ENCODE data around the gene ISG15. TPM values are rescaled to one million over a fixed set of nuclear protein-coding genes. Genes with fewer than 3 reads are reported as not detected.

The ISG15 gene
- total RNA-seq, 4 donors from 2014 or later = 36.0 to 70.6 (median 40.8) TPM; not detected in 1

DNA sequence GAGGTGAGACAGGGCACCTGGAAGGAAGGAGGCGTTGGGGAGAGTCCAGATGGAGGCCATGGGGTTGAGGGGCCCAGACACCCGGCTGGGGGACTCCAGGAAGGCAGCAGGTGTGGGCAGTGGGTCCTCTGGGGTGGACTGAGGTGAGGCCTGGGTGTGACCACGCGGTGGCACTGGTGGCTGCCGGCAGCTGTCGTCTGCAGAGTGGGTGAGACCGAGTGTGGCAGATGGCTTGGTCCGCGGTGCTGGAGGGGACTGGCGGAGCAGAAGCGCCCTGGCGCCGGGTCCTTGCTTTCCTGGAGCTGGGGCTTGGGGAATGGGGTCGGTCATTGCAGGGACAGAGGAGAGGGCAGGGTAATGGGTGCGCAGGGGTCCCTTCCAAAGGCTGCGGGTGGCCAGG lies 19.1 kb downstream of the ISG15 start:
- intact Hi-C loops (cut with DNase I; ENCODE audit: low total_unique reads) = no loop called here
- in situ Hi-C loops (cut with MboI; ENCODE audit: low pct_ligation_motif_present in 1 of 4, low pct_unique_long_range_greater_than_20kb in 1 of 4, low sequenced_read_pairs in 3 of 4) = loop anchor here in 1 of 4 donors (10.0 kb wide), 1 partner anchor 82 kb away; the partner anchor contains the start of gene C1orf159
- DNase-seq = peak; percentile 57
- 38 to 42% methylated on average over 9 to 16 of the region's 16 CpGs for WGBS, 2 donors (ENCODE audit: low coverage in 1 of 2)
- H3K4me3 ChIP-seq = peak overlapping the region in 3 of 4 donors; percentile 29 to 49 (median 46)
- no peaks in the 10 kb centered on the region for H3K36me3 ChIP-seq
- no peak overlapping the region for H3K27ac ChIP-seq
- H3K4me1 ChIP-seq = peaks cover 9 to 22% (median 22%) of the 10 kb centered on the region in 4 donors
- H3K9me3 ChIP-seq = no peaks in the 10 kb centered on the region
- H3K27me3 ChIP-seq = peaks cover 29% of the 10 kb centered on the region
- TF ChIP-seq POLR2A (IDR thresholded peaks at IDR 0.05) = no peak
- TF ChIP-seq POLR2AphosphoS5 (IDR thresholded peaks at IDR 0.05) = no peak
- TF ChIP-seq, protein P1, sequence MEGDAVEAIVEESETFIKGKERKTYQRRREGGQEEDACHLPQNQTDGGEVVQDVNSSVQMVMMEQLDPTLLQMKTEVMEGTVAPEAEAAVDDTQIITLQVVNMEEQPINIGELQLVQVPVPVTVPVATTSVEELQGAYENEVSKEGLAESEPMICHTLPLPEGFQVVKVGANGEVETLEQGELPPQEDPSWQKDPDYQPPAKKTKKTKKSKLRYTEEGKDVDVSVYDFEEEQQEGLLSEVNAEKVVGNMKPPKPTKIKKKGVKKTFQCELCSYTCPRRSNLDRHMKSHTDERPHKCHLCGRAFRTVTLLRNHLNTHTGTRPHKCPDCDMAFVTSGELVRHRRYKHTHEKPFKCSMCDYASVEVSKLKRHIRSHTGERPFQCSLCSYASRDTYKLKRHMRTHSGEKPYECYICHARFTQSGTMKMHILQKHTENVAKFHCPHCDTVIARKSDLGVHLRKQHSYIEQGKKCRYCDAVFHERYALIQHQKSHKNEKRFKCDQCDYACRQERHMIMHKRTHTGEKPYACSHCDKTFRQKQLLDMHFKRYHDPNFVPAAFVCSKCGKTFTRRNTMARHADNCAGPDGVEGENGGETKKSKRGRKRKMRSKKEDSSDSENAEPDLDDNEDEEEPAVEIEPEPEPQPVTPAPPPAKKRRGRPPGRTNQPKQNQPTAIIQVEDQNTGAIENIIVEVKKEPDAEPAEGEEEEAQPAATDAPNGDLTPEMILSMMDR (IDR thresholded peaks at IDR 0.05) = no peak
- TF ChIP-seq EP300 (IDR thresholded peaks at IDR 0.05; ENCODE audit: low read depth) = no peak

DNA sequence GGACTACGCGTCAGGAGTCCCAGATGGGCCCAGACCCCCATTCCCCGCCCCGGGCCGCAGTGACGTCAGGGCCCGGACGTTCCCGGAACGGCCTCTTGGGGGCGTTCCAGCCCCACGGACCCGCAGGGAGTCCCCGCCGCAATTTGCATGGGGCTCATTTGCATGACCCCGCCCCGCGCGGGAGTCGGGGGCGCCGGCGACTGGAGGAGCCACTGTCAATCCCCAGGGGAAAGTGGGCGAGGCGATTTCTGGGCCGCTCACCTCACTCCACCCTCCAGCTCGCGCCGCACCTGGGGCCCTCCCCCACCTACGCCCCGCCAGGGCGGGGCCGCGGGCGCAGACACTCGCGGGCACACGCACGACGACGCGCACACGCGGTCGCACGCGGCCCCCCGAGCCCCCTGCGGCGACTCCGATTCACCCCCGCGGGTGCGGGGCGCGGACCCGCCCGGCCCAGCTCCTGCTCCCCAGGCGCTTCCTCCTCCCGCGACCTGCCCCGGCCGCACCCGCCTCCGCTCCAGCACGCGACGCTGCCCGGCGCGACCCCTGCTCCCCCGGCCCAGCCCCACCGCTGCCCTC lies 19.8 kb downstream of the ISG15 start:
- H3K4me1 ChIP-seq = peaks cover 9 to 22% (median 22%) of the 10 kb centered on the region in 4 donors
- no peaks in the 10 kb centered on the region for H3K36me3 ChIP-seq
- peak overlapping the region in 1 of 4 donors; percentile 39 for H3K27ac ChIP-seq
- no peaks in the 10 kb centered on the region for H3K9me3 ChIP-seq
- peaks cover 34% of the 10 kb centered on the region for H3K27me3 ChIP-seq
- DNase-seq = peak; percentile 92
- peak overlapping the region; percentile 4 to 49 (median 38) for H3K4me3 ChIP-seq
- intact Hi-C loops (cut with DNase I; ENCODE audit: low total_unique reads) (no loop called here), in situ Hi-C loops (cut with MboI; ENCODE audit: low pct_ligation_motif_present in 1 of 4, low pct_unique_long_range_greater_than_20kb in 1 of 4, low sequenced_read_pairs in 3 of 4) (loop anchor here in 1 of 4 donors (10.0 kb wide), 1 partner anchor 82 kb away; the partner anchor contains the start of gene C1orf159)
- 7% methylated on average over 36 of the region's 73 CpGs; no CpG with 5 or more reads in 1 of the 2 donors for WGBS, 2 donors (ENCODE audit: low coverage in 1 of 2)
- no peak for TF ChIP-seq POLR2A (IDR thresholded peaks at IDR 0.05)
- TF ChIP-seq, protein P1 (IDR thresholded peaks at IDR 0.05) = peak; percentile 65 to 84 (median 72)

DNA sequence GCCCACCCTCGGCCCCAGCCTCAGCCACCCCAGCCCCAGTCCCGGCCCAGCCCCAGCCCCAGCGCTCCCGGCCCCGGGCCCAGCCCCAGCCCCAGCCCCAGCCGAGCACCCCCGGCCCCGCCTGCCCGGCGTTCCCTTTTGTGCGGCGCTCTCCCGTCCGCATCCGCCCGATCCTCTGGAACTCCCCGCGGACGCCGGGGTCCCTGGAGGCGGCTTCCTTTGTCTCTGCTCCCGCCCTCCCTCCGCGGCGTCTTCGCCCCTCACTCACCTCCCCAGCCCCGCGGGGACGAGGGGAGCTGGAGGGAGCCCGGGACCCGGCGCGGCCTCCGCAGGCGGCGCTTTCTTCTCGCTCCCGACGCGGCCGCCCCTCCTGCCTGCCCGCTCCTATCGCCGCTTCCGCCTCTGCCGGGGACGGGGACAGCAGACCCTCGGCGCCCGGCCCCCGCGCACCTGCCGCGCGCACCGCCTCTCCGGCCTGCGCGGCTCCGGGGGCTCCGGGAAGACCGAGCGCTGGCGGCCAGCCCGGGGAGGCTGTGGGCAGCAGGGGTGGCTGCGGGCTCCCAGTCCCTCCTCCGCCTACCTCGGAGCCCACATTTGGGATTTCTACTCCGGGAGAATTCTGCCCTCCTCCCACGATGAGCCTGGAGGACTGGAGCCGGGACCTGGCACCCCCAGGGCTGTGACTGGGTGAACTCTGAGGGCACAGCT lies 20.6 kb downstream of the ISG15 start:
- DNase-seq = no peak
- Histone ChIP-seq H3K27me3 (peaks cover 39% of the 10 kb centered on the region), H3K27ac (no peak overlapping the region), H3K36me3 (no peaks in the 10 kb centered on the region), H3K4me3 (peak overlapping the region in 3 of 4 donors; percentile 15 to 49 (median 46)), H3K4me1 (peaks cover 9 to 22% (median 22%) of the 10 kb centered on the region in 4 donors), H3K9me3 (no peaks in the 10 kb centered on the region)
- in situ Hi-C loops (cut with MboI; ENCODE audit: low pct_ligation_motif_present in 1 of 4, low pct_unique_long_range_greater_than_20kb in 1 of 4, low sequenced_read_pairs in 3 of 4) = loop anchor here in 1 of 4 donors (10.0 kb wide), 1 partner anchor 81 kb away; the partner anchor contains the start of gene C1orf159
- TF ChIP-seq EP300 (IDR thresholded peaks at IDR 0.05; ENCODE audit: low read depth) (no peak), POLR2AphosphoS5 (IDR thresholded peaks at IDR 0.05) (no peak), POLR2A (IDR thresholded peaks at IDR 0.05) (no peak)
- TF ChIP-seq, protein P1 (IDR thresholded peaks at IDR 0.05) = no peak
- WGBS, 2 donors (ENCODE audit: low coverage in 1 of 2) = 28% methylated on average over 34 of the region's 71 CpGs; no CpG with 5 or more reads in 1 of the 2 donors
- intact Hi-C loops (cut with DNase I; ENCODE audit: low total_unique reads) = no loop called here

DNA sequence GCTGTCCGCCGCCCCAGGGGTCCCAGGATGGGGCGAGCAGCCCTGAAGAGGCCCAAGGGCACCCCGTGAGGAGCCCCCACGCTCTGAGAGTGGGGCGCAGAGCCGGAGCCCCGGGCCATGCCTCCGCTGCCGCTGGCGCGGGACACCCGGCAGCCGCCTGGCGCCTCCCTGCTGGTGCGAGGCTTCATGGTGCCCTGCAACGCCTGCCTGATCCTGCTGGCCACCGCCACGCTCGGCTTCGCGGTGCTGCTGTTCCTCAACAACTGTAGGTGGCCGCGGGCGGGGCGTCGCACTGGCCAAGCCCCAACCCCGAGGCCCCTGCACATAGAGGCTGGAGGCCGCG lies 21.1 kb downstream of the ISG15 start:
- H3K27me3 ChIP-seq = peaks cover 44% of the 10 kb centered on the region
- peaks cover 9 to 25% (median 23%) of the 10 kb centered on the region in 4 donors for H3K4me1 ChIP-seq
- TF ChIP-seq POLR2AphosphoS5 (IDR thresholded peaks at IDR 0.05) (no peak), POLR2A (IDR thresholded peaks at IDR 0.05) (no peak), EP300 (IDR thresholded peaks at IDR 0.05; ENCODE audit: low read depth) (no peak)
- TF ChIP-seq, protein P1 (IDR thresholded peaks at IDR 0.05) = no peak
- in situ Hi-C loops (cut with MboI; ENCODE audit: low pct_ligation_motif_present in 1 of 4, low pct_unique_long_range_greater_than_20kb in 1 of 4, low sequenced_read_pairs in 3 of 4) (loop anchor here in 1 of 4 donors (10.0 kb wide), 1 partner anchor 80 kb away; the partner anchor contains the start of gene C1orf159), intact Hi-C loops (cut with DNase I; ENCODE audit: low total_unique reads) (no loop called here)
- H3K9me3 ChIP-seq = no peaks in the 10 kb centered on the region
- 78% methylated on average over 27 of the region's 30 CpGs; no CpG with 5 or more reads in 1 of the 2 donors for WGBS, 2 donors (ENCODE audit: low coverage in 1 of 2)
- no peak for DNase-seq
- no peak overlapping the region for H3K27ac ChIP-seq
- H3K36me3 ChIP-seq = no peaks in the 10 kb centered on the region
- H3K4me3 ChIP-seq = no peak overlapping the region
